Spinal cord (tissue), 10 donors: Measurements from ENCODE around the gene CHD3. TPM values are rescaled to one million over a fixed set of nuclear protein-coding genes. Genes with fewer than 3 reads are reported as not detected.

ENCODE experiments used
- DNase-seq, 6 donors: peaks; one replicate each; pipeline versions ENCODE4 v3.0.0 to v3.0.0-alpha.2; 2013 to 2015; ENCODE audit warnings: low spot score in 6 of 6, low read depth in 4 of 6
- H3K27ac ChIP-seq: one replicate; pipeline ENCODE4 v1.5.1; 2013; ENCODE audit warnings: low read depth, low read length, control low read depth
- H3K27me3 ChIP-seq: one replicate; pipeline ENCODE4 v1.6.1; 2013; ENCODE audit warnings: low read length; ENCODE audit not compliant: control insufficient read depth, insufficient read depth
- H3K36me3 ChIP-seq: one replicate; pipeline ENCODE4 v1.6.1; 2013; ENCODE audit warnings: low read length; ENCODE audit not compliant: control insufficient read depth, insufficient read depth
- H3K4me1 ChIP-seq: one replicate; pipeline ENCODE4 v1.6.1; 2013; ENCODE audit warnings: low read length; ENCODE audit not compliant: control insufficient read depth, insufficient read depth
- H3K4me3 ChIP-seq: one replicate; pipeline ENCODE4 v1.5.1; 2013; ENCODE audit warnings: low read depth, low read length, control low read depth
- H3K9me3 ChIP-seq: one replicate; pipeline ENCODE4 v1.6.1; 2013; ENCODE audit warnings: low read length; ENCODE audit not compliant: control insufficient read depth, insufficient read depth
- WGBS: methylation state at CpG from one replicate; pipeline ENCODE4 v1.1.5; 2013; ENCODE audit warnings: missing lambda C conversion rate; ENCODE audit not compliant: insufficient coverage; 5-methylcytosine and 5-hydroxymethylcytosine counted together
- polyA plus RNA-seq, 2 donors: library from polyadenylated mRNA; unstranded; fragments of 120-200 nt; gene quantifications; one replicate each; pipeline ENCODE4 v1.2.1, GENCODE V29; 2013; ENCODE audit not compliant: insufficient read length in 2 of 2
- total RNA-seq, 2 donors: library from RNA; depleted of rRNA in 1 of 2; stranded (reverse); fragments of 120-200 nt in 1 of 2; fragments of >200 nt in 1 of 2; gene quantifications; one replicate each; pipeline versions ENCODE4 v1.2.3 to v1.2.4, GENCODE V29; 2013 to 2014
- donor health status: healthy.

CHD3 gene
- total and polyA plus RNA-seq, 4 donors, result 87.0 to 188 (median 127) TPM

GRCh38 chr17:7854851-7855659, 33.5 kb upstream of the CHD3 start, which contains the start of gene TMEM88:
Gene TMEM88 (plus strand): TSS chr17:7855066. CDS start chr17:7855075, 9 bp downstream.
- WGBS, result 41% methylated on average over 45 of the region's 57 CpGs
- Histone ChIP-seq H3K27ac (peak within 1 kb of the TSS; percentile 100), H3K27me3 (no peaks in the 10 kb centered on the region), H3K4me3 (peak within 1 kb of the TSS; percentile 92), H3K4me1 (peaks cover 60% of the 10 kb centered on the region), H3K9me3 (no peaks in the 10 kb centered on the region), H3K36me3 (peaks cover 75% of the 10 kb centered on the region)
- no peak for DNase-seq

GRCh38 chr17:7855660-7856010, 33.0 kb upstream of the CHD3 start:
- DNase-seq, result peak in 2 of 6 donors; percentile 21 to 43
- H3K9me3 ChIP-seq, result no peaks in the 10 kb centered on the region
- H3K36me3 ChIP-seq, result peaks cover 71% of the 10 kb centered on the region
- no peaks in the 10 kb centered on the region for H3K27me3 ChIP-seq
- 19% methylated on average over 10 of the region's 15 CpGs for WGBS
- peaks cover 60% of the 10 kb centered on the region for H3K4me1 ChIP-seq
- peak overlapping the region; percentile 92 for H3K4me3 ChIP-seq
- H3K27ac ChIP-seq, result peak overlapping the region; percentile 100

- H3K4me1 ChIP-seq, result peaks cover 58% of the 10 kb centered on the region
- H3K27me3 ChIP-seq, result no peaks in the 10 kb centered on the region
- no peaks in the 10 kb centered on the region for H3K9me3 ChIP-seq
- peak overlapping the region; percentile 100 for H3K27ac ChIP-seq
- H3K36me3 ChIP-seq, result peaks cover 69% of the 10 kb centered on the region
- WGBS, result 15% methylated on average over 23 of the region's 29 CpGs
- H3K4me3 ChIP-seq, result peak overlapping the region; percentile 92
- DNase-seq, result peak in 2 of 6 donors; percentile 27 to 49
Measured at GRCh38 chr17:7856011-7856810, 32.4 kb upstream of the CHD3 start.

- Histone ChIP-seq H3K4me1 (peaks cover 50% of the 10 kb centered on the region), H3K27ac (peak within 1 kb of the TSS; percentile 100), H3K27me3 (no peaks in the 10 kb centered on the region), H3K4me3 (peak within 1 kb of the TSS; percentile 92), H3K9me3 (no peaks in the 10 kb centered on the region), H3K36me3 (peaks cover 60% of the 10 kb centered on the region)
- WGBS, result under 1% methylated on average over 64 of the region's 64 CpGs
- DNase-seq, result peak; percentile 99 to 100 (median 100)
Measured at GRCh38 chr17:7856811-7857712, 31.5 kb upstream of the CHD3 start, which contains the start of gene NAA38. Gene NAA38 (minus strand): TSS chr17:7857559. CDS start chr17:7857463, 96 bp downstream.

GRCh38 chr17:7857713-7858521, 30.7 kb upstream of the CHD3 start, which contains the start of gene CYB5D1:
Gene CYB5D1 (plus strand): TSS chr17:7858003. CDS start chr17:7858135, 132 bp downstream.
- peak in 5 of 6 donors; percentile 94 to 99 (median 98) for DNase-seq
- no peaks in the 10 kb centered on the region for H3K9me3 ChIP-seq
- H3K27ac ChIP-seq, result peak within 1 kb of the TSS; percentile 100
- peaks cover 54% of the 10 kb centered on the region for H3K36me3 ChIP-seq
- under 1% methylated on average over 46 of the region's 48 CpGs for WGBS
- peak within 1 kb of the TSS; percentile 92 for H3K4me3 ChIP-seq
- peaks cover 46% of the 10 kb centered on the region for H3K4me1 ChIP-seq
- H3K27me3 ChIP-seq, result no peaks in the 10 kb centered on the region

- no peak for DNase-seq
- Histone ChIP-seq H3K27ac (peak overlapping the region; percentile 100), H3K4me1 (peaks cover 44% of the 10 kb centered on the region), H3K9me3 (no peaks in the 10 kb centered on the region), H3K27me3 (no peaks in the 10 kb centered on the region), H3K36me3 (peaks cover 49% of the 10 kb centered on the region), H3K4me3 (peak overlapping the region; percentile 92)
- whole genome bisulfite sequencing, result 2% methylated on average over 16 of the region's 20 CpGs
Measured at GRCh38 chr17:7858522-7858810, 30.1 kb upstream of the CHD3 start.

- Histone ChIP-seq H3K9me3 (no peaks in the 10 kb centered on the region), H3K27me3 (no peaks in the 10 kb centered on the region), H3K27ac (peak overlapping the region; percentile 100), H3K4me3 (peak overlapping the region; percentile 92), H3K36me3 (peaks cover 43% of the 10 kb centered on the region), H3K4me1 (peaks cover 42% of the 10 kb centered on the region)
- 69% methylated on average over 4 of the region's 8 CpGs for WGBS
- no peak for DNase-seq
Measured at GRCh38 chr17:7859028-7859427, 29.6 kb upstream of the CHD3 start.

GRCh38 chr17:7862692-7863437, 25.7 kb upstream of the CHD3 start:
- Histone ChIP-seq H3K36me3 (peaks cover 27% of the 10 kb centered on the region), H3K4me1 (peaks cover 17% of the 10 kb centered on the region), H3K27me3 (no peaks in the 10 kb centered on the region), H3K4me3 (no peak overlapping the region), H3K27ac (no peak overlapping the region), H3K9me3 (no peaks in the 10 kb centered on the region)
- DNase-seq, result peak in 3 of 6 donors; percentile 38 to 89 (median 89)
- no CpG with 5 or more reads among the region's 3 CpGs for WGBS
